OCI-LY7 (cell line): Measurements from ENCODE around the gene CD5L. TPM values are rescaled to one million over a fixed set of nuclear protein-coding genes. Genes with fewer than 3 reads are reported as not detected.

Source experiments
- BruUV-seq: library from RNA; stranded (reverse); fragments of 400-500 nt; replicated peaks from 2 replicates; lab custom pipeline; 2021; lab: Mats Ljungman, UMichigan
- CTCF ChIA-PET: fragments of 300-600 bp; sonication (Branson Sonifier 250); formaldehyde crosslinking; loops from one replicate; lab custom pipeline; 2022; ENCODE audit warnings: antibody characterized with exemption; ENCODE audit not compliant: unreplicated experiment; lab: Charles Lee
- POLR2A ChIA-PET: fragments of 300-600 bp; sonication (Branson Sonifier 250); formaldehyde crosslinking; loops from one replicate; lab custom pipeline; 2022; ENCODE audit warnings: antibody characterized with exemption; lab: Charles Lee
- DNase-seq: peaks from one replicate; pipeline ENCODE4 v3.0.0-alpha.2; 2015; ENCODE audit warnings: low spot score
- H2AFZ ChIP-seq: fragments of 200-600 bp; sonication (generic), shearing (Covaris generic); 2 replicates; pipeline ENCODE4 v1.6.1; 2014; ENCODE audit warnings: mild to moderate bottlenecking, antibody characterized with exemption, low read length, moderate library complexity
- H3K27ac ChIP-seq: fragments of 200-600 bp; sonication (generic); 2 replicates; pipeline ENCODE4 v1.5.1; 2014; ENCODE audit warnings: mixed run types, low read depth, mild to moderate bottlenecking, moderate library complexity, low read length, inconsistent platforms; ENCODE audit not compliant: poor library complexity, severe bottlenecking
- H3K36me3 ChIP-seq: fragments of 200-600 bp; sonication (generic); 2 replicates; pipeline ENCODE4 v1.6.1; 2014; ENCODE audit warnings: mild to moderate bottlenecking, antibody characterized with exemption, low read length, moderate library complexity, mixed read lengths; ENCODE audit not compliant: insufficient read depth
- H3K4me1 ChIP-seq: fragments of 200-600 bp; sonication (generic); 2 replicates; pipeline ENCODE4 v1.5.1; 2014; ENCODE audit warnings: mild to moderate bottlenecking, low read length; ENCODE audit not compliant: insufficient read depth, poor library complexity, severe bottlenecking
- H3K4me2 ChIP-seq: fragments of 200-600 bp; sonication (generic); 2 replicates; pipeline ENCODE4 v1.6.1; 2014; ENCODE audit warnings: mild to moderate bottlenecking, low read length
- H3K4me3 ChIP-seq: fragments of 200-600 bp; sonication (generic); 2 replicates; pipeline ENCODE4 v1.5.1; 2014; ENCODE audit warnings: mild to moderate bottlenecking, low read depth, low read length; ENCODE audit not compliant: poor library complexity, severe bottlenecking
- H3K79me2 ChIP-seq: fragments of 200-600 bp; sonication (generic); 2 replicates; pipeline ENCODE4 v1.6.1; 2016; ENCODE audit warnings: low read depth, mild to moderate bottlenecking, low read length, moderate library complexity, mixed read lengths; ENCODE audit not compliant: insufficient read depth
- H3K9me2 ChIP-seq: fragments of 200-600 bp; sonication (generic); 2 replicates; pipeline ENCODE4 v1.6.1; 2016; ENCODE audit warnings: mild to moderate bottlenecking, low read length, mixed read lengths; ENCODE audit not compliant: insufficient read depth
- H3K9me3 ChIP-seq: fragments of 200-600 bp; sonication (generic); 2 replicates; pipeline ENCODE4 v1.6.1; 2014; ENCODE audit warnings: mild to moderate bottlenecking, mixed run types, low read length, mixed read lengths
- H4K20me1 ChIP-seq: fragments of 200-600 bp; sonication (generic); 2 replicates; pipeline ENCODE4 v1.6.1; 2014; ENCODE audit warnings: mild to moderate bottlenecking, antibody characterized with exemption, low read length, moderate library complexity, mixed read lengths; ENCODE audit not compliant: insufficient read depth
- EZH2phosphoT487 ChIP-seq: fragments of 200-600 bp; sonication (generic); IDR thresholded peaks from 2 replicates; pipeline ENCODE4 v1.6.1; 2018; ENCODE audit warnings: low read depth, borderline replicate concordance, mild to moderate bottlenecking, mixed run types, antibody characterized with exemption, low read length, moderate library complexity, mixed read lengths
- intact Hi-C: fragments of 100-400 bp; cut with micrococcal nuclease; formaldehyde crosslinking; loops from one replicate; pipeline ENCODE4 v1.10.0; 2022; ENCODE audit not compliant: unreplicated experiment
- total RNA-seq, 2 experiments: library from RNA; depleted of rRNA in 1 of 2; stranded (reverse); fragments of >200 nt in 1 of 2; shearing (Covaris generic) in 1 of 2; gene quantifications; 2 replicates each; pipeline ENCODE4 v1.2.3, GENCODE V29; 2014 to 2022
- TF ChIP-seq, protein P1 (sequence below): fragments of 200-600 bp; sonication (generic); conservative IDR thresholded peaks from 2 replicates; pipeline ENCODE4 v1.5.1; 2014; ENCODE audit warnings: mild to moderate bottlenecking, antibody characterized with exemption, low read length, moderate library complexity, mixed read lengths

CD5L gene
- total RNA-seq, 2 experiments from 2014 or later: not detected

DNA sequence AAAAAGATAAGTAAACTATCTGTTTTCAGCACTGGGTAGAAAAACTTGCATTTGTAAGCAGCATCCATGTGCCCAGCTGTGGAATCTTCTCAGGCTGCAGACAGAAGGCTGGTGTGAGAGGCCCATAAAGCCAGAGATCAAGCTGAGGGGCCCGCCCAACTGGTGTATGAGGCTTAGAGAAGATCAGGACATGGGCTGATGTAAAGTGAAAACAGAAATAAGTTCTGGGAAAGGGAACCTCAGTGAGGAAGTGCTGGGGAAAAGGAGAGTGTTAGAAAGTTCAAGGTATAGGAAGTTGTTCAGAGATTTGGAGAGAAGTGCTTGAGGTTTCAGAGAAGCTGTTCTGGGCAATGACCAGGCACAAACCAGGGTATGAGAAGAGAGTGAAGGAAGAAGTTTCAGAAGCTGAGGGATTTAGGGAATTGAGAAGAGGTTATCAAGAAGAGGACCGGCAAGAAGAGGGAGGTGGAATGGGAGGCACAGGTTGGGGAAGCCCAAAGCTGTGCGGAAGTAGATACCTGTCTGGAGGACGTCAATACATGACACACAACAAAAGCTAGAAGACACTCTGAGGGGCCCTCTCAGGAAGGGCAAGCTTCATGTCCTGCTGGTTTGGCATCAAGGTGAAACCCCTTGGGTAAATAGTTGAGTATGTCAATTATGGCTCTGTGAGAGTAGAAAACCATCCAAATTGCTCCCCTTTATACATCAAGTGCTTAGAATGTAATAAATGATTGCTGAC is 2.7 kb upstream of the CD5L start:
- ChIA-PET CTCF (no interaction called here), POLR2A (interaction anchor here (0.6 to 2.9 kb wide), 8 partner anchors 14 to 41 kb away, joined by 3 to 14 read pairs (median 4); partner anchors contain the start of gene FCRL1)
- peak overlapping the region; percentile 46 for H2AFZ ChIP-seq
- no peak overlapping the region for H3K4me3 ChIP-seq
- no peaks in the 10 kb centered on the region for H4K20me1 ChIP-seq
- H3K36me3 ChIP-seq: no peaks in the 10 kb centered on the region
- intact Hi-C loops: no loop called here
- peak overlapping the region; percentile 39 for H3K4me2 ChIP-seq
- H3K4me1 ChIP-seq: peaks cover 75% of the 10 kb centered on the region
- H3K9me3 ChIP-seq: no peaks in the 10 kb centered on the region
- BruUV-seq: no TSS peak
- H3K9me2 ChIP-seq: no peaks in the 10 kb centered on the region
- DNase-seq: no peak
- H3K27ac ChIP-seq: no peak overlapping the region
- no peaks in the 10 kb centered on the region for H3K79me2 ChIP-seq
- TF ChIP-seq, protein P1, sequence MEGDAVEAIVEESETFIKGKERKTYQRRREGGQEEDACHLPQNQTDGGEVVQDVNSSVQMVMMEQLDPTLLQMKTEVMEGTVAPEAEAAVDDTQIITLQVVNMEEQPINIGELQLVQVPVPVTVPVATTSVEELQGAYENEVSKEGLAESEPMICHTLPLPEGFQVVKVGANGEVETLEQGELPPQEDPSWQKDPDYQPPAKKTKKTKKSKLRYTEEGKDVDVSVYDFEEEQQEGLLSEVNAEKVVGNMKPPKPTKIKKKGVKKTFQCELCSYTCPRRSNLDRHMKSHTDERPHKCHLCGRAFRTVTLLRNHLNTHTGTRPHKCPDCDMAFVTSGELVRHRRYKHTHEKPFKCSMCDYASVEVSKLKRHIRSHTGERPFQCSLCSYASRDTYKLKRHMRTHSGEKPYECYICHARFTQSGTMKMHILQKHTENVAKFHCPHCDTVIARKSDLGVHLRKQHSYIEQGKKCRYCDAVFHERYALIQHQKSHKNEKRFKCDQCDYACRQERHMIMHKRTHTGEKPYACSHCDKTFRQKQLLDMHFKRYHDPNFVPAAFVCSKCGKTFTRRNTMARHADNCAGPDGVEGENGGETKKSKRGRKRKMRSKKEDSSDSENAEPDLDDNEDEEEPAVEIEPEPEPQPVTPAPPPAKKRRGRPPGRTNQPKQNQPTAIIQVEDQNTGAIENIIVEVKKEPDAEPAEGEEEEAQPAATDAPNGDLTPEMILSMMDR: no peak
- TF ChIP-seq EZH2phosphoT487: no peak

DNA sequence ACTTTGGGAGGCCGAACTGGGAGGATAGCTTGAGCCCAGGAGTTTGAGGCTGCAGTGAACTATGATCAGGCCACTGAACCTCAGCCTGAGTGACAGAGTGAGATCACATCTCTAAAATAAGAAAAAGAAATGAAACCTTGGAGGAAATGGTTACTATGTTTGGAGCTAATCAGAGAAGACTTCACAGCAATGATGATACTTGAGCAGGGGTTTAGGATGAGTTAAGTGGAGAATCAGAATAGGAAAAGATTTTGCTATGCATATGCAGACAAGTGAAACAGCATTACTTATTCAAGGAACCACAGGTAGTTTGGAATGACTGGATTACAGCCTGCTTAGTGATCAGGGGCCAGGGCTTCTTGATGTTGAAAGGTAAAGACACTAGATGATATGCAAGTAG is 1.3 kb upstream of the CD5L start:
- no peaks in the 10 kb centered on the region for H3K9me2 ChIP-seq
- no peaks in the 10 kb centered on the region for H3K9me3 ChIP-seq
- POLR2A ChIA-PET: interaction anchor here (0.6 to 2.9 kb wide), 9 partner anchors 9 to 216 kb away, joined by 3 to 15 read pairs (median 4); partner anchors contain the start of gene FCRL1
- peak overlapping the region; percentile 39 for H3K4me2 ChIP-seq
- CTCF ChIA-PET: interaction anchor here (1.1 kb wide), 1 partner anchor 14 kb away, joined by 3 read pairs; no protein-coding TSS in a partner anchor
- H4K20me1 ChIP-seq: no peaks in the 10 kb centered on the region
- H3K79me2 ChIP-seq: no peaks in the 10 kb centered on the region
- no TSS peak for BruUV-seq
- H3K4me3 ChIP-seq: no peak overlapping the region
- TF ChIP-seq EZH2phosphoT487: no peak
- TF ChIP-seq, protein P1: no peak
- H3K4me1 ChIP-seq: peaks cover 74% of the 10 kb centered on the region
- no peak overlapping the region for H3K27ac ChIP-seq
- peak; percentile 45 for DNase-seq
- no peaks in the 10 kb centered on the region for H3K36me3 ChIP-seq
- intact Hi-C loops: no loop called here
- peak overlapping the region; percentile 46; the same call in 1 of the 2 replicates for H2AFZ ChIP-seq

DNA sequence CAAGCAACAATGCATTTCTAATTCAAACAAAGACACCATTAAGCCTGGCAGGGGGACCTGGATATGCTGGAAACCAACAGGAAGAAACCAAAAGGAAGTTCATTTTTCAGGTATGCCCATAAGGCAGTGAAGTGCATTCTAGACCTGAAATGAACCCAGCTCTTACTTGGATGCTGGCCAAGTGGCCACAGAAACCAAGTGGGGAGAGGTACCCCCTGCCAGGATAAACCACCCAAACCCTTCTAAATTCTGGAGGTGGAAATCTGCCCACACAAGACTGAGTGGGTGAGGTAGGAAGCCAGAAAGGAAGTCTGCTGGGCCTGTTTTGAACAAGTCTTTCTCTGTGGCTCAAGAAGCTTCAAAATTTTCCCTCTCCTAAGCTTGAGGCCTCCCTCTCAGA is 2.6 kb downstream of the CD5L start:
- no peak overlapping the region for H3K4me3 ChIP-seq
- H3K9me2 ChIP-seq: no peaks in the 10 kb centered on the region
- TF ChIP-seq, protein P1: no peak
- H3K79me2 ChIP-seq: no peaks in the 10 kb centered on the region
- BruUV-seq: no TSS peak
- ChIA-PET CTCF (no interaction called here), POLR2A (interaction anchor here (0.6 to 2.2 kb wide), 4 partner anchors 10 to 70 kb away, joined by 3 to 20 read pairs (median 3); no protein-coding TSS in a partner anchor)
- H4K20me1 ChIP-seq: no peaks in the 10 kb centered on the region
- no peak overlapping the region for H3K27ac ChIP-seq
- no peaks in the 10 kb centered on the region for H3K9me3 ChIP-seq
- intact Hi-C loops: no loop called here
- no peaks in the 10 kb centered on the region for H3K36me3 ChIP-seq
- H2AFZ ChIP-seq: peak overlapping the region; percentile 86
- peak; percentile 43 for DNase-seq
- H3K4me2 ChIP-seq: no peak overlapping the region
- H3K4me1 ChIP-seq: peaks cover 37% of the 10 kb centered on the region
